ENCODE measurements around the gene S1PR1.

DNA sequence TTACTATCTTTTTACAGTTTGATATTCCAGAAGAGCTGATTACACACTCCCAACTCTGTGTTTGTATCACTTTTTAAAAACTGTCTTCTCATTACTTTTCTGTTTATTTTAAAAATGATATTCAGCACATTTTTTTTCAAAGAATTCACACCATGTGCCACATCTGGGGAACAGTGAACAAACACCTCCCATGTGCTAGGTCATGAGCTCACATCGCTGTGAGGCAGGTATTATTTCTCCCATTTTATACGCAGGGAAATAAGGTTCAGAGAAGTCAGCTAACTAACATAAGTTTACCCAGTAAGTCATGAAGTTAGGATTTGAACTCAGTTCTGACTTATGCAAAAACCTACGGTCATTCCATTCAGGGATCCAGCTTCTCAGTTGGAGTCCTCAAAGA lies 44.9 kb downstream of the S1PR1 start:
- TF ChIP-seq, protein P1, sequence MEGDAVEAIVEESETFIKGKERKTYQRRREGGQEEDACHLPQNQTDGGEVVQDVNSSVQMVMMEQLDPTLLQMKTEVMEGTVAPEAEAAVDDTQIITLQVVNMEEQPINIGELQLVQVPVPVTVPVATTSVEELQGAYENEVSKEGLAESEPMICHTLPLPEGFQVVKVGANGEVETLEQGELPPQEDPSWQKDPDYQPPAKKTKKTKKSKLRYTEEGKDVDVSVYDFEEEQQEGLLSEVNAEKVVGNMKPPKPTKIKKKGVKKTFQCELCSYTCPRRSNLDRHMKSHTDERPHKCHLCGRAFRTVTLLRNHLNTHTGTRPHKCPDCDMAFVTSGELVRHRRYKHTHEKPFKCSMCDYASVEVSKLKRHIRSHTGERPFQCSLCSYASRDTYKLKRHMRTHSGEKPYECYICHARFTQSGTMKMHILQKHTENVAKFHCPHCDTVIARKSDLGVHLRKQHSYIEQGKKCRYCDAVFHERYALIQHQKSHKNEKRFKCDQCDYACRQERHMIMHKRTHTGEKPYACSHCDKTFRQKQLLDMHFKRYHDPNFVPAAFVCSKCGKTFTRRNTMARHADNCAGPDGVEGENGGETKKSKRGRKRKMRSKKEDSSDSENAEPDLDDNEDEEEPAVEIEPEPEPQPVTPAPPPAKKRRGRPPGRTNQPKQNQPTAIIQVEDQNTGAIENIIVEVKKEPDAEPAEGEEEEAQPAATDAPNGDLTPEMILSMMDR (conservative IDR thresholded peaks at IDR 0.05) = no peak
- no peak for TF ChIP-seq EZH2 (IDR thresholded peaks at IDR 0.05; ENCODE audit: low read depth)

Data from PC-9 (cell line).